Astrocyte (in vitro differentiated cells and primary cell): ENCODE measurements around the gene GFOD1. TPM values are rescaled to one million over a fixed set of nuclear protein-coding genes. Genes with fewer than 3 reads are reported as not detected.

Experiments
- DNase-seq: peaks from one replicate; pipeline ENCODE4 v3.0.0-alpha.2; 2010; ENCODE audit warnings: low read depth
- FAIRE-seq: peaks from 2 replicates; lab custom pipeline; 2011; peaks lifted over from hg19 to GRCh38; lab: Jason Lieb, UNC
- H2AFZ ChIP-seq: 2 replicates; pipeline ENCODE4 v1.6.0; 2012; ENCODE audit warnings: low read depth, low read length, inconsistent platforms
- H3K27ac ChIP-seq: 2 replicates; pipeline ENCODE4 v1.5.1; 2011; ENCODE audit warnings: low read depth, low read length, inconsistent platforms
- H3K27me3 ChIP-seq: 2 replicates; pipeline ENCODE4 v1.6.0; 2011; ENCODE audit warnings: low read length, inconsistent platforms; ENCODE audit not compliant: insufficient read depth
- H3K36me3 ChIP-seq: 2 replicates; pipeline ENCODE4 v1.5.1; 2011; ENCODE audit warnings: low read length, inconsistent platforms; ENCODE audit not compliant: insufficient read depth
- H3K4me1 ChIP-seq: 2 replicates; pipeline ENCODE4 v1.5.1; 2011; ENCODE audit warnings: low read length, inconsistent platforms; ENCODE audit not compliant: insufficient read depth
- H3K4me2 ChIP-seq: 2 replicates; pipeline ENCODE4 v1.6.0; 2012; ENCODE audit warnings: low read length, inconsistent platforms
- H3K4me3 ChIP-seq: 2 replicates; pipeline ENCODE4 v1.5.1; 2011; ENCODE audit warnings: low read depth, mild to moderate bottlenecking, low read length, inconsistent platforms; ENCODE audit not compliant: insufficient read depth
- H3K79me2 ChIP-seq: 2 replicates; pipeline ENCODE4 v1.6.0; 2012; ENCODE audit warnings: mild to moderate bottlenecking, low read length, inconsistent platforms; ENCODE audit not compliant: insufficient read depth
- H3K9ac ChIP-seq: 2 replicates; pipeline ENCODE4 v1.6.0; 2012; ENCODE audit warnings: mild to moderate bottlenecking, low read length, inconsistent platforms
- H3K9me3 ChIP-seq: 2 replicates; pipeline ENCODE4 v1.5.1; 2012; ENCODE audit warnings: low read depth, mild to moderate bottlenecking, low read length, inconsistent platforms; ENCODE audit not compliant: insufficient read depth
- H4K20me1 ChIP-seq: 2 replicates; pipeline ENCODE4 v1.6.0; 2012; ENCODE audit warnings: low read length, inconsistent platforms; ENCODE audit not compliant: insufficient read depth
- H3K27ac Mint-ChIP-seq: one replicate; pipeline ENCODE4 v1.8.0; 2021; ENCODE audit warnings: mild to moderate bottlenecking, mixed read lengths; ENCODE audit not compliant: unreplicated experiment
- H3K27me3 Mint-ChIP-seq: one replicate; pipeline ENCODE4 v1.8.0; 2021; ENCODE audit warnings: low read depth, mixed read lengths; ENCODE audit not compliant: unreplicated experiment
- H3K36me3 Mint-ChIP-seq: one replicate; pipeline ENCODE4 v1.8.0; 2021; ENCODE audit warnings: low read depth, mixed read lengths; ENCODE audit not compliant: unreplicated experiment
- H3K4me1 Mint-ChIP-seq: one replicate; pipeline ENCODE4 v1.8.0; 2021; ENCODE audit warnings: low read depth, mixed read lengths; ENCODE audit not compliant: unreplicated experiment
- H3K4me3 Mint-ChIP-seq: one replicate; pipeline ENCODE4 v1.8.0; 2021; ENCODE audit warnings: mild to moderate bottlenecking, moderate library complexity, mixed read lengths; ENCODE audit not compliant: unreplicated experiment
- H3K9me3 Mint-ChIP-seq: one replicate; pipeline ENCODE4 v1.8.0; 2021; ENCODE audit warnings: mild to moderate bottlenecking, mixed read lengths; ENCODE audit not compliant: unreplicated experiment
- EZH2 ChIP-seq: IDR thresholded peaks from 2 replicates; pipeline ENCODE4 v1.6.1; 2012; ENCODE audit warnings: mild to moderate bottlenecking, low read length, inconsistent platforms; ENCODE audit not compliant: insufficient read depth
- total RNA-seq: library from RNA; stranded (reverse); gene quantifications from 2 replicates; pipeline ENCODE4 v1.2.1, GENCODE V29; 2021
- TF ChIP-seq, protein P1 (sequence below): IDR thresholded peaks from 2 replicates; pipeline ENCODE4 v1.5.1; 2011; ENCODE audit warnings: low read depth, mild to moderate bottlenecking, inconsistent platforms, low read length, moderate library complexity; ENCODE audit not compliant: insufficient read depth

The GFOD1 gene
- total RNA-seq, 1 donor from 2014 or later = 10.8 TPM

DNA sequence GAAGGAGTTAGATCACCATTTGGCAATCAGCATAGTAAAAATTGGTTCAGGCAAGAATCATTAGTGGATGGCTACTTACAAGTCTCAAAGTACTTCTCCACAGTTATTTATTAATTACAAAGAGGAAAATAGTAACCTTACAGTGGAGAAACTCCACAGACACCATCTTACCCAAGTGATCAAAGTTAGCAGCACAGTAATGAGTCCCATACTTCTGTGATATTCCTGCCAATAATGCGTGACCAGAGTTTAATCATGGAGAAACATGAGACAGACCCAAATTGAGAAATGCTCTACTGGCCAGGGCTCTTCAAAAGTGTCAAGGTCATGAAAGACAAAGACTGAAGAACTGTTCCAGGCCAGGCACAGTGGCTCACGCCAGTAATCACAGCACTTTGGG, 168.6 kb downstream of the GFOD1 start:
- peaks cover 18% of the 10 kb centered on the region for H3K36me3 Mint-ChIP-seq

DNA sequence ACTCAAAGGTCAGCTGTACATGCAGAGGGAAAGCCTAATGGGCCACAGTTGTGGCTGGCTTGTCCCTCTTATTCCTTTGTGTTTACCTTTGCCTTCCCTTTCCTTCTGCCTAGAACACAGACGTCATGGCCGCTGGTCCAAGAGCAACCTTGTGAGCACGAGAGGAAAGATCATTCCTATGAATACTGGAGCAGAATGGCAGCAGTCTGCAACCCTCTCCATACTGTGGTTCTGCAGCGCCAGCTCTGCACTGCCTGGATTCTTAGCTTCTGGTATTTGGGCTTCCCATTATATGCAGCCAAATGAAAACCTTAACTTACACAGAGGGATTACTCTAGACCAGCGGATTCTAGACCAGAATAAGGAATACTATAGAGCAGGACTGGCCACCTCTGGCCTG, 171.5 kb downstream of the GFOD1 start:
- Histone ChIP-seq H3K4me2 (no peak overlapping the region), H2AFZ (no peak overlapping the region), H4K20me1 (no peaks in the 10 kb centered on the region), H3K4me1 (no peaks in the 10 kb centered on the region), H3K9ac (no peak overlapping the region), H3K4me3 (no peak overlapping the region), H3K9me3 (no peaks in the 10 kb centered on the region), H3K79me2 (no peaks in the 10 kb centered on the region), H3K27me3 (no peaks in the 10 kb centered on the region), H3K36me3 (peaks cover 39% of the 10 kb centered on the region), H3K27ac (no peak overlapping the region)
- FAIRE-seq (no peak), DNase-seq (no peak)
- peaks cover 8% of the 10 kb centered on the region for H3K36me3 Mint-ChIP-seq
- no peaks in the 10 kb centered on the region for H3K4me1 Mint-ChIP-seq
- no peaks in the 10 kb centered on the region for H3K9me3 Mint-ChIP-seq
- H3K27me3 Mint-ChIP-seq = no peaks in the 10 kb centered on the region
- TF ChIP-seq, protein P1, sequence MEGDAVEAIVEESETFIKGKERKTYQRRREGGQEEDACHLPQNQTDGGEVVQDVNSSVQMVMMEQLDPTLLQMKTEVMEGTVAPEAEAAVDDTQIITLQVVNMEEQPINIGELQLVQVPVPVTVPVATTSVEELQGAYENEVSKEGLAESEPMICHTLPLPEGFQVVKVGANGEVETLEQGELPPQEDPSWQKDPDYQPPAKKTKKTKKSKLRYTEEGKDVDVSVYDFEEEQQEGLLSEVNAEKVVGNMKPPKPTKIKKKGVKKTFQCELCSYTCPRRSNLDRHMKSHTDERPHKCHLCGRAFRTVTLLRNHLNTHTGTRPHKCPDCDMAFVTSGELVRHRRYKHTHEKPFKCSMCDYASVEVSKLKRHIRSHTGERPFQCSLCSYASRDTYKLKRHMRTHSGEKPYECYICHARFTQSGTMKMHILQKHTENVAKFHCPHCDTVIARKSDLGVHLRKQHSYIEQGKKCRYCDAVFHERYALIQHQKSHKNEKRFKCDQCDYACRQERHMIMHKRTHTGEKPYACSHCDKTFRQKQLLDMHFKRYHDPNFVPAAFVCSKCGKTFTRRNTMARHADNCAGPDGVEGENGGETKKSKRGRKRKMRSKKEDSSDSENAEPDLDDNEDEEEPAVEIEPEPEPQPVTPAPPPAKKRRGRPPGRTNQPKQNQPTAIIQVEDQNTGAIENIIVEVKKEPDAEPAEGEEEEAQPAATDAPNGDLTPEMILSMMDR = no peak
- no peak for TF ChIP-seq EZH2
- no peak overlapping the region for H3K4me3 Mint-ChIP-seq
- no peak overlapping the region for H3K27ac Mint-ChIP-seq

More for the DNA sequence above, 168.6 kb downstream of the GFOD1 start:
- Histone ChIP-seq H4K20me1 (no peaks in the 10 kb centered on the region), H3K27me3 (no peaks in the 10 kb centered on the region), H3K4me1 (no peaks in the 10 kb centered on the region), H3K27ac (no peak overlapping the region), H3K79me2 (no peaks in the 10 kb centered on the region), H3K9me3 (no peaks in the 10 kb centered on the region), H3K36me3 (peaks cover 56% of the 10 kb centered on the region), H2AFZ (no peak overlapping the region), H3K4me3 (no peak overlapping the region), H3K4me2 (no peak overlapping the region), H3K9ac (no peak overlapping the region)
- Mint-ChIP-seq H3K9me3 (no peaks in the 10 kb centered on the region), H3K27me3 (no peaks in the 10 kb centered on the region), H3K27ac (no peak overlapping the region), H3K4me1 (no peaks in the 10 kb centered on the region), H3K4me3 (no peak overlapping the region)
- no peak for FAIRE-seq
- DNase-seq = no peak
- TF ChIP-seq, protein P1 = no peak
- TF ChIP-seq EZH2 = no peak

DNA sequence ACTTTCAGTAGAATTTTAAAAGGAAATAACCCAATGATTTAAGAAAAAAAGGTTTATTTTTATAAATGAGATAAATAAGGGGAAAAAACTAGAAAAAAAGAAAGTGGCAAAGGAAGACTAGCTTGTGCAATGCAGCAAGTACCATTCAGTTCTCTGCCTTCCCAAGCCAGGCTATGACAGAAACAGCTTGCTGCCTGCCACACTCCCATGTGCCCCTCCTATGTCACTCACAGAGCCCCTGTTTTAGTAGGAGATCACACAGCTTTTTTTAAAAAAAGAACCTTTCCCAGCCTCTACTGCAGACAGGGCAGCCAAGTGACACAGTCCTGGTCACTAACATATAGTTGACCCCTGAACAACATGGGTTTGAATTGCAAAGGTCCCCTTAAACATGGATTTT, 172.6 kb downstream of the GFOD1 start:
- Histone ChIP-seq H3K4me2 (no peak overlapping the region), H3K36me3 (peaks cover 30% of the 10 kb centered on the region), H3K9me3 (no peaks in the 10 kb centered on the region), H2AFZ (no peak overlapping the region), H3K4me3 (no peak overlapping the region), H3K4me1 (no peaks in the 10 kb centered on the region), H3K9ac (no peak overlapping the region), H3K27me3 (no peaks in the 10 kb centered on the region), H3K27ac (no peak overlapping the region), H4K20me1 (no peaks in the 10 kb centered on the region), H3K79me2 (no peaks in the 10 kb centered on the region)
- no peaks in the 10 kb centered on the region for H3K27me3 Mint-ChIP-seq
- no peak overlapping the region for H3K27ac Mint-ChIP-seq
- H3K36me3 Mint-ChIP-seq = peaks cover 5% of the 10 kb centered on the region
- TF ChIP-seq, protein P1 = no peak
- TF ChIP-seq EZH2 = no peak
- DNase-seq (no peak), FAIRE-seq (no peak)
- no peaks in the 10 kb centered on the region for H3K4me1 Mint-ChIP-seq
- no peaks in the 10 kb centered on the region for H3K9me3 Mint-ChIP-seq
- H3K4me3 Mint-ChIP-seq = no peak overlapping the region
